Measurements from ENCODE around the gene IPO13.

DNA sequence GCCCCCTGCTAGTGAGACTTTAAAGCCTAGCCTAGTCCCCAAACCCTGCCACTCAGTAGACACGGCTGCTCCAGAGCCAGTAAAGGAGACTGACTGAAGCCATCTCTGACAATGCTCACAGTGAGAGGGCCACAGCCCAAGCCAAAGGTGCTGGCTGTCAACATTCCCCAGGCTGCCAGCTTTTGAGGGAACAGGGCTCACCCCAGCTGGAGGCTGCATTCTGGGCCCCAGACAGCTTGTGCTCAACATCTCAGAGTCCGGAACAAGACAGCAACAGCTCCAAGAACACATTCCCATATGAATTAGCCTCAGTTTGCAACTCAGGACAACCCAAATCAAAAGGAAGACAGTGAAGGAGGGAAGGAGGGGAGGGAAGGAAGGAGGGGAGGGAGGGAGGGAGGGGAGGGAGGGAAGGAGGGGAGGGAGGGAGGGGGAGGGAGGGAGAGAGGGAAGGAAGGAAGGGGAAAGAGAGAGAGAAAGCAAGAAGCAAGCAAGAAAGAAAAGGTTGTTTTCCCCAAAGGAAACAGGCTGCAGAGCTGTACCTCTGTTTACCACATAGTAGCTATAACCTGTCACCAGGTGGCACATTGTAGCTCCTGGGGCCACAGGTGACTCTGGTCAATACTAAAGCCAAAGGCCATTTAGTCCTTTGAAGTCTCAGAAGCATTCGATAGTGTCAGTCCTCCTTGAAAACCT lies 7.7 kb upstream of the IPO13 start:
- TF ChIP-seq, protein P1, sequence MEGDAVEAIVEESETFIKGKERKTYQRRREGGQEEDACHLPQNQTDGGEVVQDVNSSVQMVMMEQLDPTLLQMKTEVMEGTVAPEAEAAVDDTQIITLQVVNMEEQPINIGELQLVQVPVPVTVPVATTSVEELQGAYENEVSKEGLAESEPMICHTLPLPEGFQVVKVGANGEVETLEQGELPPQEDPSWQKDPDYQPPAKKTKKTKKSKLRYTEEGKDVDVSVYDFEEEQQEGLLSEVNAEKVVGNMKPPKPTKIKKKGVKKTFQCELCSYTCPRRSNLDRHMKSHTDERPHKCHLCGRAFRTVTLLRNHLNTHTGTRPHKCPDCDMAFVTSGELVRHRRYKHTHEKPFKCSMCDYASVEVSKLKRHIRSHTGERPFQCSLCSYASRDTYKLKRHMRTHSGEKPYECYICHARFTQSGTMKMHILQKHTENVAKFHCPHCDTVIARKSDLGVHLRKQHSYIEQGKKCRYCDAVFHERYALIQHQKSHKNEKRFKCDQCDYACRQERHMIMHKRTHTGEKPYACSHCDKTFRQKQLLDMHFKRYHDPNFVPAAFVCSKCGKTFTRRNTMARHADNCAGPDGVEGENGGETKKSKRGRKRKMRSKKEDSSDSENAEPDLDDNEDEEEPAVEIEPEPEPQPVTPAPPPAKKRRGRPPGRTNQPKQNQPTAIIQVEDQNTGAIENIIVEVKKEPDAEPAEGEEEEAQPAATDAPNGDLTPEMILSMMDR (IDR thresholded peaks at IDR 0.05): no peak
- no peak for TF ChIP-seq POLR2A (IDR thresholded peaks at IDR 0.05)
